AG04449 (cell line): ENCODE results near the gene ZNF665.

Experiments used
- CTCF ChIA-PET: fragments of 350-600 bp; formaldehyde crosslinking; extraction: SDS; loops from one replicate; lab custom pipeline; 2021; ENCODE audit warnings: antibody characterized with exemption; lab: Yijun Ruan, JAX
- POLR2A ChIA-PET: fragments of 400-600, 350-600 bp; formaldehyde crosslinking; extraction: SDS; loops from one replicate; lab custom pipeline; 2020; ENCODE audit warnings: antibody characterized with exemption, inconsistent platforms; lab: Yijun Ruan, JAX
- DNase-seq: peaks from one replicate; pipeline ENCODE4 v3.0.0-alpha.2; 2010; ENCODE audit warnings: low read depth, low spot score
- H3K4me3 ChIP-seq: 2 replicates; pipeline ENCODE4 v1.5.1; 2011; ENCODE audit warnings: low read depth, mild to moderate bottlenecking, control low read depth, low read length
- TF ChIP-seq, protein P1 (sequence below): IDR thresholded peaks from one replicate; pipeline ENCODE4 v1.5.1; 2011; ENCODE audit warnings: mild to moderate bottlenecking, moderate library complexity, low read length, control low read depth, inconsistent platforms; ENCODE audit not compliant: insufficient read depth; ENCODE audit errors: missing control alignments

The ZNF665 gene

DNA sequence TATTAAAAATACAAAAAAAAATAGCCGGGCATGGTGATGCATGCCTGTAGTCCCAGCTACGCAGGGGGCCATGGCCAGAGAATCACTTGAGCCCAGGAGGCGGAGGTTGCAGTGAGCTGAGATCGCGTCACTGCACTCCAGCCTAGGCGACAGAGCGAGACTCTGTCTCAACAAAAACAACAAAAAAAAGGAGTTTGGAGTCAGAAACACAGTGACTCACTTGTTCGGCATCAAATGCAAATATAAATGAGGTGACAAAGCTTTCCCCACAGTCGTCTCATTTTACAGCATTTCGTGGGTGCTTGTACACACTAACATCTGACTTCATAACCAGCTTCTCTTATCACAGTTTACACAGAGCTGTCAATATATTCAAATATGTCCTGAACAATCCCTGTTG lies 11.0 kb downstream of the ZNF665 start:
- no peak overlapping the region for H3K4me3 ChIP-seq
- DNase-seq: no peak
- TF ChIP-seq, protein P1, sequence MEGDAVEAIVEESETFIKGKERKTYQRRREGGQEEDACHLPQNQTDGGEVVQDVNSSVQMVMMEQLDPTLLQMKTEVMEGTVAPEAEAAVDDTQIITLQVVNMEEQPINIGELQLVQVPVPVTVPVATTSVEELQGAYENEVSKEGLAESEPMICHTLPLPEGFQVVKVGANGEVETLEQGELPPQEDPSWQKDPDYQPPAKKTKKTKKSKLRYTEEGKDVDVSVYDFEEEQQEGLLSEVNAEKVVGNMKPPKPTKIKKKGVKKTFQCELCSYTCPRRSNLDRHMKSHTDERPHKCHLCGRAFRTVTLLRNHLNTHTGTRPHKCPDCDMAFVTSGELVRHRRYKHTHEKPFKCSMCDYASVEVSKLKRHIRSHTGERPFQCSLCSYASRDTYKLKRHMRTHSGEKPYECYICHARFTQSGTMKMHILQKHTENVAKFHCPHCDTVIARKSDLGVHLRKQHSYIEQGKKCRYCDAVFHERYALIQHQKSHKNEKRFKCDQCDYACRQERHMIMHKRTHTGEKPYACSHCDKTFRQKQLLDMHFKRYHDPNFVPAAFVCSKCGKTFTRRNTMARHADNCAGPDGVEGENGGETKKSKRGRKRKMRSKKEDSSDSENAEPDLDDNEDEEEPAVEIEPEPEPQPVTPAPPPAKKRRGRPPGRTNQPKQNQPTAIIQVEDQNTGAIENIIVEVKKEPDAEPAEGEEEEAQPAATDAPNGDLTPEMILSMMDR: no peak
- ChIA-PET POLR2A (no interaction called here), CTCF (no interaction called here)

DNA sequence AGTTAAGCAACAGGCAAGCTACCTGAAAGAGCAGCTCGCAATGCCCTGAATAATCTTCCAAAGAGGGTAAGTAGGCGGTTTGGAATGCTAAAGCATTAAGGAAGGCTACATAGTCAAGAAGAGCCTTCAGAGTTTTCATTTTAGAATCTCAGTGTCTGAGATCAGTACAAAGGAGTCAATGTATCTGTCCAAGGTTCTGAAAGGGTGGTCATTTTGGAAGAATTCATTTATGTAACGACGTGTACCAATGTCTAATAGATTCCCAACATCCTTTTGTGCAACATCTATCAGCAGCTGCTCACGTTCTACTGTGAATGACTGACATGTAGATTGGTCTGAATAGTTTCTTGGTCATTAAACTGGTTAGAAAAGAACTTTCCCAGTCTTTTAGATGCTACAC lies 15.2 kb downstream of the ZNF665 start:
- ChIA-PET CTCF (no interaction called here), POLR2A (no interaction called here)
- TF ChIP-seq, protein P1: no peak
- no peak for DNase-seq
- no peak overlapping the region for H3K4me3 ChIP-seq

DNA sequence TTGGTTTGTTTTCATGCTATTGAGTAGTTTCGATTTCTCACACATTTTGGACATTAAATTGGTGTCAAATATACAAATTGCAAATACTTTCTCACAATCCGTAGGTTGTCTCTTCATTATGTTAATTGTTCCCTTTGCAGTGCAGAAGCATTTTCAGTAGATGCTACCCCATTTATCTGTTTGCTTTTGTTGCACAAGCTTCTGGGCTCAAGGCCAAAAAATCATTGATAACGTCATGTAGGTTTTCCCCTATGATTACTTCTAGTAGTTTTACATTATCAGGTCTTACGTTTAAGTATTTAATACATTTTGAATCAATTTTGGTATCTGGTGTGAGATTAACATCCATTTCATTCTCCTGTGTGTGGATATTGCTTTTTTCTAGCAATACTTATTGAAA lies 20.3 kb downstream of the ZNF665 start:
- CTCF ChIA-PET: interaction anchor here (0.8 kb wide), 1 partner anchor 21 kb away, joined by 4 read pairs; no protein-coding TSS in a partner anchor
- TF ChIP-seq, protein P1: no peak
- DNase-seq: no peak
- no peak overlapping the region for H3K4me3 ChIP-seq
- POLR2A ChIA-PET: no interaction called here

DNA sequence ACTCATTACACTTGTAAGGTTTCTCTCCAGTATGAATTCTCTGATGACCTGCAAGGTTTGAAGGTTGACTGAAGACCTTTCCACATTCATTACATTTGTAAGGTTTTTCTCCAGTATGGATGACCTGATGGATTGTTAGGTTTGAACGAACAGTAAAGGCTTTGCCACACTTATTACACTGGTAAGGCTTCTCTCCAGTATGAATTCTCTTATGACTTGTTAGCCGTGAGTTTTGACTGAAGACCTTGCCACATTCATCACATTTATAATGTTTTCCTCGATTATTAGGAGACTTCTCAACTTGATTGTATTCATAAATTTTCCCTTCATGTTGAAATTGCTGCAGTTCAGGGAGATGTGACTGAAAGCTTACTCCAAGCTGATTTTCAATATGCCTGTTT lies 27.5 kb downstream of the ZNF665 start:
- H3K4me3 ChIP-seq: no peak overlapping the region
- DNase-seq: no peak
- ChIA-PET POLR2A (no interaction called here), CTCF (no interaction called here)
- TF ChIP-seq, protein P1: no peak

DNA sequence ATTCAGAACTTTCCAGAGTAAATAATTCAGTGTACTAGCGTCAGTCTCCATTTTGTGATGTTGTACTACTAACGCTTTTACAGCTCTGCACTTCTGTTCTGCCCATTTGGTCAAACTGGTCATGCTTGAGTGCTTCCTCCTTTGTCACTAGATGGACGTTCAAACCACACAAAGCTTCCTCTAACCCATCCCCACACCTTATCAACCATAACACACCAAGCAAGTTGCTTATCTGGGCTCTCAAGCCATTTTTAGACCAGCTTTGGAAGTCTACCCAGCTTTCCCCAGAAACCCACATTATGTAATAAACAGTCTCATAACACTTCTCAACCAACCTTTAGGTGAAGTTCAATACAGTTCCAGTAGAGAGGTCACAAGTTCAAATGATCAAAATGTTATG lies 32.0 kb downstream of the ZNF665 start:
- ChIA-PET POLR2A (no interaction called here), CTCF (no interaction called here)
- TF ChIP-seq, protein P1: no peak

DNA sequence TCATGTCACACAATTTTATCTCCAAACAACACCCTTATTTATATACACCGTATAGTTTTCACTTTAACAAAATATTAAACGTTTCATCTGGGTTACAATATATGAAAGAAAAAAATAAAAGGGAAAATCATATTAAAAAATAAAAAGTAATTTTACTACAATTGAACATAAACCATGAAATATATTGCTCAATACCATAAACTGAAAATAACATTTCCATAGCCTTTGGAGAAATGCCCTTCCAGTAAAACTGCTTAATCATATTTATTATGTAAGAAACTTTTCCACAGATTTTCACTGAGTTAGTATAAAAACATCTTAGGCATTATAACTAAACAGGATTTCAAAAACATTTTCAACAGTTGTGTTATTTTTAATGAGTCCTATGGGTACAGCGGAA lies 32.8 kb downstream of the ZNF665 start:
- CTCF ChIA-PET: no interaction called here
- DNase-seq: no peak
- TF ChIP-seq, protein P1: no peak
- POLR2A ChIA-PET: no interaction called here
- no peak overlapping the region for H3K4me3 ChIP-seq

More for the DNA sequence above, 32.0 kb downstream of the ZNF665 start:
- no peak for DNase-seq
- no peak overlapping the region for H3K4me3 ChIP-seq
